ENCODE measurements around the gene PGM5.

Gene PGM5

GRCh38 chr9:68547417-68547816 lies 191.0 kb downstream of the PGM5 start:
- no peak overlapping the region for H3K27ac ChIP-seq (ENCODE audit: low read length)
- peaks cover 8% of the 10 kb centered on the region for H3K27me3 ChIP-seq (ENCODE audit: control insufficient read depth, insufficient read depth, low read length)
- H3K4me3 ChIP-seq (ENCODE audit: low read length): no peak overlapping the region
- H3K36me3 ChIP-seq (ENCODE audit: control insufficient read depth, low read depth, low read length): no peaks in the 10 kb centered on the region
- no peak overlapping the region for H3K9ac ChIP-seq (ENCODE audit: low read length)
- no peaks in the 10 kb centered on the region for H3K4me1 ChIP-seq (ENCODE audit: control insufficient read depth, low read depth, low read length)
- H3K9me3 ChIP-seq (ENCODE audit: control insufficient read depth, low read depth, low read length): no peaks in the 10 kb centered on the region

GRCh38 chr9:68548241-68548640 lies 191.8 kb downstream of the PGM5 start:
- Histone ChIP-seq H3K4me1 (ENCODE audit: control insufficient read depth, low read depth, low read length) (no peaks in the 10 kb centered on the region), H3K27me3 (ENCODE audit: control insufficient read depth, insufficient read depth, low read length) (no peaks in the 10 kb centered on the region), H3K4me3 (ENCODE audit: low read length) (no peak overlapping the region), H3K27ac (ENCODE audit: low read length) (no peak overlapping the region), H3K9ac (ENCODE audit: low read length) (no peak overlapping the region), H3K9me3 (ENCODE audit: control insufficient read depth, low read depth, low read length) (no peaks in the 10 kb centered on the region), H3K36me3 (ENCODE audit: control insufficient read depth, low read depth, low read length) (no peaks in the 10 kb centered on the region)

- Histone ChIP-seq H3K9ac (ENCODE audit: low read length) (no peak overlapping the region), H3K27ac (ENCODE audit: low read length) (no peak overlapping the region), H3K4me3 (ENCODE audit: low read length) (no peak overlapping the region), H3K4me1 (ENCODE audit: control insufficient read depth, low read depth, low read length) (peaks cover 5% of the 10 kb centered on the region), H3K36me3 (ENCODE audit: control insufficient read depth, low read depth, low read length) (no peaks in the 10 kb centered on the region), H3K27me3 (ENCODE audit: control insufficient read depth, insufficient read depth, low read length) (no peaks in the 10 kb centered on the region), H3K9me3 (ENCODE audit: control insufficient read depth, low read depth, low read length) (no peaks in the 10 kb centered on the region)
Observed at GRCh38 chr9:68551191-68551590, 194.8 kb downstream of the PGM5 start.

GRCh38 chr9:68552700-68553476 lies 196.5 kb downstream of the PGM5 start:
- Histone ChIP-seq H3K36me3 (ENCODE audit: control insufficient read depth, low read depth, low read length) (no peaks in the 10 kb centered on the region), H3K4me1 (ENCODE audit: control insufficient read depth, low read depth, low read length) (peaks cover 5% of the 10 kb centered on the region), H3K27me3 (ENCODE audit: control insufficient read depth, insufficient read depth, low read length) (no peaks in the 10 kb centered on the region), H3K4me3 (ENCODE audit: low read length) (no peak overlapping the region), H3K9me3 (ENCODE audit: control insufficient read depth, low read depth, low read length) (no peaks in the 10 kb centered on the region), H3K27ac (ENCODE audit: low read length) (no peak overlapping the region), H3K9ac (ENCODE audit: low read length) (no peak overlapping the region)

- Histone ChIP-seq H3K9ac (ENCODE audit: low read length) (no peak overlapping the region), H3K36me3 (ENCODE audit: control insufficient read depth, low read depth, low read length) (no peaks in the 10 kb centered on the region), H3K9me3 (ENCODE audit: control insufficient read depth, low read depth, low read length) (no peaks in the 10 kb centered on the region), H3K27ac (ENCODE audit: low read length) (no peak overlapping the region), H3K27me3 (ENCODE audit: control insufficient read depth, insufficient read depth, low read length) (peaks cover 6% of the 10 kb centered on the region), H3K4me1 (ENCODE audit: control insufficient read depth, low read depth, low read length) (peaks cover 7% of the 10 kb centered on the region), H3K4me3 (ENCODE audit: low read length) (no peak overlapping the region)
Observed at GRCh38 chr9:68555437-68556150, 199.2 kb downstream of the PGM5 start.

GRCh38 chr9:68558545-68558944 lies 202.1 kb downstream of the PGM5 start:
- Histone ChIP-seq H3K4me1 (ENCODE audit: control insufficient read depth, low read depth, low read length) (peaks cover 21% of the 10 kb centered on the region), H3K4me3 (ENCODE audit: low read length) (no peak overlapping the region), H3K27ac (ENCODE audit: low read length) (no peak overlapping the region), H3K9ac (ENCODE audit: low read length) (no peak overlapping the region), H3K36me3 (ENCODE audit: control insufficient read depth, low read depth, low read length) (no peaks in the 10 kb centered on the region), H3K27me3 (ENCODE audit: control insufficient read depth, insufficient read depth, low read length) (peaks cover 10% of the 10 kb centered on the region), H3K9me3 (ENCODE audit: control insufficient read depth, low read depth, low read length) (no peaks in the 10 kb centered on the region)

GRCh38 chr9:68560071-68560844 lies 203.8 kb downstream of the PGM5 start:
- Histone ChIP-seq H3K4me1 (ENCODE audit: control insufficient read depth, low read depth, low read length) (peaks cover 21% of the 10 kb centered on the region), H3K9ac (ENCODE audit: low read length) (no peak overlapping the region), H3K4me3 (ENCODE audit: low read length) (no peak overlapping the region), H3K9me3 (ENCODE audit: control insufficient read depth, low read depth, low read length) (no peaks in the 10 kb centered on the region), H3K27me3 (ENCODE audit: control insufficient read depth, insufficient read depth, low read length) (peaks cover 19% of the 10 kb centered on the region), H3K36me3 (ENCODE audit: control insufficient read depth, low read depth, low read length) (no peaks in the 10 kb centered on the region), H3K27ac (ENCODE audit: low read length) (no peak overlapping the region)

GRCh38 chr9:68562461-68562860 lies 206.1 kb downstream of the PGM5 start:
- Histone ChIP-seq H3K9ac (ENCODE audit: low read length) (no peak overlapping the region), H3K27ac (ENCODE audit: low read length) (no peak overlapping the region), H3K4me1 (ENCODE audit: control insufficient read depth, low read depth, low read length) (peaks cover 16% of the 10 kb centered on the region), H3K27me3 (ENCODE audit: control insufficient read depth, insufficient read depth, low read length) (peaks cover 22% of the 10 kb centered on the region), H3K9me3 (ENCODE audit: control insufficient read depth, low read depth, low read length) (no peaks in the 10 kb centered on the region), H3K36me3 (ENCODE audit: control insufficient read depth, low read depth, low read length) (no peaks in the 10 kb centered on the region), H3K4me3 (ENCODE audit: low read length) (no peak overlapping the region)

GRCh38 chr9:68567565-68567964 lies 211.2 kb downstream of the PGM5 start:
- Histone ChIP-seq H3K9me3 (ENCODE audit: control insufficient read depth, low read depth, low read length) (no peaks in the 10 kb centered on the region), H3K9ac (ENCODE audit: low read length) (no peak overlapping the region), H3K4me1 (ENCODE audit: control insufficient read depth, low read depth, low read length) (peaks cover 7% of the 10 kb centered on the region)

GRCh38 chr9:68574150-68574549 lies 217.7 kb downstream of the PGM5 start:
- H3K4me3 ChIP-seq (ENCODE audit: low read length): no peak overlapping the region
- H3K27ac ChIP-seq (ENCODE audit: low read length): no peak overlapping the region
- H3K27me3 ChIP-seq (ENCODE audit: control insufficient read depth, insufficient read depth, low read length): no peaks in the 10 kb centered on the region
- no peaks in the 10 kb centered on the region for H3K9me3 ChIP-seq (ENCODE audit: control insufficient read depth, low read depth, low read length)
- H3K4me1 ChIP-seq (ENCODE audit: control insufficient read depth, low read depth, low read length): no peaks in the 10 kb centered on the region
- no peaks in the 10 kb centered on the region for H3K36me3 ChIP-seq (ENCODE audit: control insufficient read depth, low read depth, low read length)
- no peak overlapping the region for H3K9ac ChIP-seq (ENCODE audit: low read length)

More at GRCh38 chr9:68567565-68567964, 211.2 kb downstream of the PGM5 start:
- Histone ChIP-seq H3K4me3 (ENCODE audit: low read length) (no peak overlapping the region), H3K27ac (ENCODE audit: low read length) (no peak overlapping the region), H3K36me3 (ENCODE audit: control insufficient read depth, low read depth, low read length) (no peaks in the 10 kb centered on the region), H3K27me3 (ENCODE audit: control insufficient read depth, insufficient read depth, low read length) (peaks cover 16% of the 10 kb centered on the region)

- H3K27me3 ChIP-seq (ENCODE audit: control insufficient read depth, insufficient read depth, low read length): no peaks in the 10 kb centered on the region
- no peak overlapping the region for H3K27ac ChIP-seq (ENCODE audit: low read length)
- H3K9ac ChIP-seq (ENCODE audit: low read length): no peak overlapping the region
- no peaks in the 10 kb centered on the region for H3K9me3 ChIP-seq (ENCODE audit: control insufficient read depth, low read depth, low read length)
- H3K4me3 ChIP-seq (ENCODE audit: low read length): no peak overlapping the region
- H3K4me1 ChIP-seq (ENCODE audit: control insufficient read depth, low read depth, low read length): no peaks in the 10 kb centered on the region
- no peaks in the 10 kb centered on the region for H3K36me3 ChIP-seq (ENCODE audit: control insufficient read depth, low read depth, low read length)
Observed at GRCh38 chr9:68575817-68576216, 219.4 kb downstream of the PGM5 start.

Measured in iPS-18a (cell line).